Gastroesophageal sphincter (tissue), 4 donors: ENCODE data around the gene UBE2K. TPM values are rescaled to one million over a fixed set of nuclear protein-coding genes. Genes with fewer than 3 reads are reported as not detected.
"Not testable (repeated sequence)": the region's sequence is repeated elsewhere in the genome, so short reads cannot be mapped to it uniquely, and the experiment has no call there.

Experiments used
- ATAC-seq: fragments of 150-250 bp; one replicate; pipeline ENCODE4 v1.9.1; 2016; ENCODE audit warnings: mild to moderate bottlenecking, moderate library complexity
- H3K27ac ChIP-seq, 4 donors: fragments of 200-600 bp; sonication (generic) in 3 of 4; 1 replicate in 3 of 4; 2 replicates in 1 of 4; pipeline ENCODE4 v1.5.1; 2016 to 2019
- H3K27me3 ChIP-seq: fragments of 200-600 bp; sonication (generic); one replicate; pipeline ENCODE4 v1.5.1; 2019
- H3K36me3 ChIP-seq, 2 donors: fragments of 200-600 bp; sonication (generic); one replicate each; pipeline ENCODE4 v1.5.1; 2019; ENCODE audit warnings: control low read depth in 1 of 2
- H3K4me1 ChIP-seq, 3 donors: fragments of 200-600 bp; sonication (generic); 1 replicate in 2 of 3; 2 replicates in 1 of 3; pipeline ENCODE4 v1.5.1; 2016 to 2019; ENCODE audit warnings: control low read depth in 2 of 3
- H3K4me3 ChIP-seq, 2 donors: fragments of 200-600 bp; sonication (generic); one replicate each; pipeline ENCODE4 v1.5.1; 2019; ENCODE audit warnings: mild to moderate bottlenecking in 1 of 2, moderate library complexity in 1 of 2
- H3K9me3 ChIP-seq, 3 donors: fragments of 200-600 bp; sonication (generic); one replicate each; pipeline ENCODE4 v1.5.1; 2017 to 2019; ENCODE audit warnings: control low read depth in 2 of 3
- CTCF ChIP-seq, 4 experiments: fragments of 200-600 bp in 2 of 4; fragments of 450-650 bp in 2 of 4; sonication (generic) in 1 of 4; IDR thresholded peaks; one replicate each; pipeline ENCODE4 v1.5.1; 2017 to 2019; ENCODE audit warnings: antibody characterized with exemption in 4 of 4, mild to moderate bottlenecking in 2 of 4, moderate library complexity in 2 of 4
- EP300 ChIP-seq: sonication (generic); formaldehyde crosslinking; IDR thresholded peaks from one replicate; pipeline ENCODE4 v1.6.1; 2017; ENCODE audit warnings: antibody characterized with exemption, mild to moderate bottlenecking
- POLR2A ChIP-seq, 2 donors: fragments of 450-650 bp; IDR thresholded peaks; one replicate each; pipeline ENCODE4 v1.6.1; 2017; ENCODE audit warnings: antibody characterized with exemption in 2 of 2, mild to moderate bottlenecking in 2 of 2, moderate library complexity in 1 of 2
- POLR2AphosphoS5 ChIP-seq: sonication (generic); formaldehyde crosslinking; IDR thresholded peaks from one replicate; pipeline ENCODE4 v1.6.1; 2017; ENCODE audit warnings: antibody characterized with exemption
- WGBS, 2 donors: methylation state at CpG; one replicate each; pipeline ENCODE4 v1.1.5; 2018; ENCODE audit warnings: low coverage in 1 of 2; 5-methylcytosine and 5-hydroxymethylcytosine counted together
- total RNA-seq, 4 donors: library from RNA; depleted of rRNA; stranded (reverse); fragments of >200 nt; gene quantifications; one replicate each; pipeline ENCODE4 v1.1.0, GENCODE V29; 2016

Gene UBE2K
- 10 to 100 TPM; 30.5 to 49.2 (median 33.9) TPM for total RNA-seq

GRCh38 chr4:39697740-39698423 is at the start of gene UBE2K:
Gene UBE2K, plus strand, starts transcription at chr4:39698136. Its CDS starts 192 bp downstream, at chr4:39698328.
- ATAC-seq, result peak; percentile 98
- Histone ChIP-seq H3K27me3 (no peaks in the 10 kb centered on the region), H3K4me1 (peaks cover 0 to 52% (median 6%) of the 10 kb centered on the region in 3 donors), H3K9me3 (no peaks in the 10 kb centered on the region), H3K36me3 (peaks cover 0 to 7% of the 10 kb centered on the region in 2 donors), H3K27ac (peak within 1 kb of the TSS; percentile 73 to 94 (median 90)), H3K4me3 (peak within 1 kb of the TSS; percentile 88 to 92)
- TF ChIP-seq POLR2A (IDR thresholded peaks at IDR 0.05) (peak; percentile 66 to 71), CTCF (IDR thresholded peaks at IDR 0.05) (peak in 3 of 4 experiments; percentile 2 to 36 (median 12)), EP300 (no peak), POLR2AphosphoS5 (peak; percentile 59)
- 0% methylated on average over 6 of the region's 84 CpGs; no CpG with 5 or more reads in 1 of the 2 donors for WGBS, 2 donors

- no peaks in the 10 kb centered on the region for H3K27me3 ChIP-seq
- no peak for ATAC-seq
- no peak overlapping the region for H3K27ac ChIP-seq
- no peaks in the 10 kb centered on the region for H3K4me1 ChIP-seq
- H3K4me3 ChIP-seq, result no peak overlapping the region
- no peaks in the 10 kb centered on the region for H3K36me3 ChIP-seq
- no peaks in the 10 kb centered on the region for H3K9me3 ChIP-seq
- WGBS, 2 donors, result 85 to 91% methylated on average over 3 of the region's 3 CpGs
- TF ChIP-seq POLR2A (IDR thresholded peaks at IDR 0.05) (no peak), POLR2AphosphoS5 (no peak)
These were observed 49.7 kb upstream of the UBE2K start for GRCh38 chr4:39648213-39648612.

GRCh38 chr4:39648827-39649558 is 48.9 kb upstream of the UBE2K start:
- no peak for ATAC-seq
- 80% methylated on average over 1 of the region's 6 CpGs; no CpG with 5 or more reads in 1 of the 2 donors for WGBS, 2 donors
- TF ChIP-seq POLR2AphosphoS5 (no peak), POLR2A (IDR thresholded peaks at IDR 0.05) (no peak), CTCF (IDR thresholded peaks at IDR 0.05) (no peak), EP300 (no peak)
- no peaks in the 10 kb centered on the region for H3K9me3 ChIP-seq
- no peaks in the 10 kb centered on the region for H3K27me3 ChIP-seq
- no peaks in the 10 kb centered on the region for H3K4me1 ChIP-seq
- H3K36me3 ChIP-seq, result no peaks in the 10 kb centered on the region
- no peak overlapping the region for H3K4me3 ChIP-seq
- no peak overlapping the region for H3K27ac ChIP-seq

GRCh38 chr4:39649639-39650265 is 48.2 kb upstream of the UBE2K start:
- WGBS, 2 donors, result 81 to 100% methylated on average over 1 to 2 of the region's 2 CpGs
- H3K4me1 ChIP-seq, result no peaks in the 10 kb centered on the region
- H3K27me3 ChIP-seq, result no peaks in the 10 kb centered on the region
- no peak overlapping the region for H3K27ac ChIP-seq
- no peak overlapping the region for H3K4me3 ChIP-seq
- no peak for TF ChIP-seq CTCF (IDR thresholded peaks at IDR 0.05)
- no peak for TF ChIP-seq POLR2A (IDR thresholded peaks at IDR 0.05)
- TF ChIP-seq EP300, result no peak
- no peak for TF ChIP-seq POLR2AphosphoS5
- no peak for ATAC-seq
- no peaks in the 10 kb centered on the region for H3K9me3 ChIP-seq
- H3K36me3 ChIP-seq, result no peaks in the 10 kb centered on the region

GRCh38 chr4:39651586-39651985 is 46.4 kb upstream of the UBE2K start:
- not testable (repeated sequence) for H3K4me1 ChIP-seq, H3K9me3 ChIP-seq, H3K4me3 ChIP-seq, H3K27me3 ChIP-seq, ATAC-seq, H3K27ac ChIP-seq, H3K36me3 ChIP-seq
- 100% methylated on average over 1 of the region's 4 CpGs; no CpG with 5 or more reads in 1 of the 2 donors for WGBS, 2 donors
